ENCODE data around the gene WDR46. TPM values are rescaled to one million over a fixed set of nuclear protein-coding genes. Genes with fewer than 3 reads are reported as not detected.

Gene WDR46
- polyA plus RNA-seq, 1 donor from 2014 or later = 62.5 TPM

DNA sequence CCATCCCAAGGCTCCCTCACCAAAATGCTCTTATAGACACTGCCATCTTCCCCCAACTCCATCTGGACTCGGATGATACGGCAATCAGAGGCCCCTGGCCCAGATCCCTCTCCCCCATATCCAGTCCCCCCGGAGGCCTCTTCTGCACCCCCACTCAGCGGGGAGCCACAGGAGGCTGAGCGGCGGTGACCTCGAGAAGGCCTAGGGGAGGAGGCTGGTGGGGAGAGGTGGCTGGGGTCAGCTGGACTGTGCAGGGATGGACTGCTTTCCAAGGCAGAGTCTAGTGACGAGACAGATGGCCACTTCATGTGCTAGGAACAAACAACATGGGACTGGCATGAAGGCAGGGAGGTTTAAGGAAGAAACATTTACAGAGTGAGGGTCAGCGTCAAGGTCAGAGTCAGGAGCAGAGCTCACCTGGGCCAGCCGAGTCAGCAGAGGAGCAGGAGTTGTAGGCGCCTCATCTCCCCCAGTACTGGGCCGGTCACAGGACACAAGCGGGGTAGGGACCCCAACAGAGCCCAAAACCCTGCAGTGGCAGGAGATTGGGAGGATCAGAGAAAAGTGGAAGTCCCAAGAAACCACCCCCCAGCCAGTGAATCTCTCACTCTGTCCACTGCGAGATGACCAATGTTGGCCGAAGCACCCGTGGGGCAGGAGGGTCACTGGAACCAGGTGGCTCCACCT is 4.1 kb upstream of the WDR46 start:
- H3K36me3 ChIP-seq (ENCODE audit: insufficient read depth, low read length) = no peaks in the 10 kb centered on the region
- no peaks in the 10 kb centered on the region for H3K9me2 ChIP-seq (ENCODE audit: insufficient read depth, low read length)
- no peak overlapping the region for H3K4me3 ChIP-seq (ENCODE audit: low read length)
- no peak overlapping the region for H3K27ac ChIP-seq (ENCODE audit: low read length)
- TF ChIP-seq TAF1 (IDR thresholded peaks at IDR 0.05; ENCODE audit: low read depth) (no peak), POLR2AphosphoS5 (IDR thresholded peaks at IDR 0.05) (no peak), EP300 (conservative IDR thresholded peaks at IDR 0.05; ENCODE audit: poor library complexity, severe bottlenecking) (no peak), EZH2 (IDR thresholded peaks at IDR 0.05; ENCODE audit: borderline replicate concordance, insufficient read depth, low read length, poor library complexity, severe bottlenecking) (no peak), RAD21 (conservative IDR thresholded peaks at IDR 0.05) (no peak), MXI1 (conservative IDR thresholded peaks at IDR 0.05; ENCODE audit: poor library complexity, severe bottlenecking) (no peak)
- TF ChIP-seq, protein P1, sequence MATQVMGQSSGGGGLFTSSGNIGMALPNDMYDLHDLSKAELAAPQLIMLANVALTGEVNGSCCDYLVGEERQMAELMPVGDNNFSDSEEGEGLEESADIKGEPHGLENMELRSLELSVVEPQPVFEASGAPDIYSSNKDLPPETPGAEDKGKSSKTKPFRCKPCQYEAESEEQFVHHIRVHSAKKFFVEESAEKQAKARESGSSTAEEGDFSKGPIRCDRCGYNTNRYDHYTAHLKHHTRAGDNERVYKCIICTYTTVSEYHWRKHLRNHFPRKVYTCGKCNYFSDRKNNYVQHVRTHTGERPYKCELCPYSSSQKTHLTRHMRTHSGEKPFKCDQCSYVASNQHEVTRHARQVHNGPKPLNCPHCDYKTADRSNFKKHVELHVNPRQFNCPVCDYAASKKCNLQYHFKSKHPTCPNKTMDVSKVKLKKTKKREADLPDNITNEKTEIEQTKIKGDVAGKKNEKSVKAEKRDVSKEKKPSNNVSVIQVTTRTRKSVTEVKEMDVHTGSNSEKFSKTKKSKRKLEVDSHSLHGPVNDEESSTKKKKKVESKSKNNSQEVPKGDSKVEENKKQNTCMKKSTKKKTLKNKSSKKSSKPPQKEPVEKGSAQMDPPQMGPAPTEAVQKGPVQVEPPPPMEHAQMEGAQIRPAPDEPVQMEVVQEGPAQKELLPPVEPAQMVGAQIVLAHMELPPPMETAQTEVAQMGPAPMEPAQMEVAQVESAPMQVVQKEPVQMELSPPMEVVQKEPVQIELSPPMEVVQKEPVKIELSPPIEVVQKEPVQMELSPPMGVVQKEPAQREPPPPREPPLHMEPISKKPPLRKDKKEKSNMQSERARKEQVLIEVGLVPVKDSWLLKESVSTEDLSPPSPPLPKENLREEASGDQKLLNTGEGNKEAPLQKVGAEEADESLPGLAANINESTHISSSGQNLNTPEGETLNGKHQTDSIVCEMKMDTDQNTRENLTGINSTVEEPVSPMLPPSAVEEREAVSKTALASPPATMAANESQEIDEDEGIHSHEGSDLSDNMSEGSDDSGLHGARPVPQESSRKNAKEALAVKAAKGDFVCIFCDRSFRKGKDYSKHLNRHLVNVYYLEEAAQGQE (IDR thresholded peaks at IDR 0.05; ENCODE audit: borderline replicate concordance) = no peak
- H2AFZ ChIP-seq (ENCODE audit: low read depth, low read length) = no peak overlapping the region
- H3K9ac ChIP-seq (ENCODE audit: low read length) = no peak overlapping the region
- H3K4me2 ChIP-seq (ENCODE audit: low read length) = no peak overlapping the region
- H3K27me3 ChIP-seq (ENCODE audit: insufficient read depth, low read depth, low read length) = no peaks in the 10 kb centered on the region
- no peaks in the 10 kb centered on the region for H3F3A ChIP-seq (ENCODE audit: insufficient read depth, low read length, poor library complexity, severe bottlenecking)
- H3K79me2 ChIP-seq (replicated peaks; ENCODE audit: insufficient read depth, low read length) = peaks cover 11% of the 10 kb centered on the region
- H4K20me1 ChIP-seq (ENCODE audit: insufficient read depth) = no peaks in the 10 kb centered on the region
- no peaks in the 10 kb centered on the region for H3K9me3 ChIP-seq (ENCODE audit: low read length)

DNA sequence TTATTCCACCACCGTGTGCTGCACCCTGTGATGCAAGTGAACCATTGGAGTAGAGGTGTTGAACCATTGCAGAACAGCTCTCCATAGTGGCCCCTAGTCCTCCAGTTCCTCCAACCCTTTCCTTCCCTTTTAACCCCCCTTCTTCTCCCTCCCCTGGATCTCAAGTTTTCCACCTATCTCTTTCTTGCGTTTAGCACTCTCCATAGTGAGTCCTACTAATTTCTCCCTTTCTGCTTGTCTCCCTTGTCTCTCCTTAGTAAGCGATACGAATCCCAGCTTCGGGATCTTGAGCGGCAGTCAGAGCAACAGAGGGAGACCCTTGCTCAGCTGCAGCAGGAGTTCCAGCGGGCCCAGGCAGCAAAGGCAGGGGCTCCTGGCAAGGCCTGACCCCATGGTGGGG is 1.4 kb upstream of the WDR46 start:
- Histone ChIP-seq H3K79me2 (replicated peaks; ENCODE audit: insufficient read depth, low read length) (peaks cover 11% of the 10 kb centered on the region), H4K20me1 (ENCODE audit: insufficient read depth) (no peaks in the 10 kb centered on the region), H3K4me3 (ENCODE audit: low read length) (peak overlapping the region; percentile 82), H3K9ac (ENCODE audit: low read length) (no peak overlapping the region), H2AFZ (ENCODE audit: low read depth, low read length) (no peak overlapping the region), H3F3A (ENCODE audit: insufficient read depth, low read length, poor library complexity, severe bottlenecking) (no peaks in the 10 kb centered on the region), H3K27me3 (ENCODE audit: insufficient read depth, low read depth, low read length) (no peaks in the 10 kb centered on the region), H3K36me3 (ENCODE audit: insufficient read depth, low read length) (no peaks in the 10 kb centered on the region), H3K9me3 (ENCODE audit: low read length) (no peaks in the 10 kb centered on the region), H3K27ac (ENCODE audit: low read length) (no peak overlapping the region), H3K9me2 (ENCODE audit: insufficient read depth, low read length) (no peaks in the 10 kb centered on the region), H3K4me2 (ENCODE audit: low read length) (peak overlapping the region; percentile 91)
- TF ChIP-seq RAD21 (conservative IDR thresholded peaks at IDR 0.05) (no peak), POLR2AphosphoS5 (IDR thresholded peaks at IDR 0.05) (no peak), SMC3 (conservative IDR thresholded peaks at IDR 0.05; ENCODE audit: poor library complexity) (no peak), MXI1 (conservative IDR thresholded peaks at IDR 0.05; ENCODE audit: poor library complexity, severe bottlenecking) (no peak), EP300 (conservative IDR thresholded peaks at IDR 0.05; ENCODE audit: poor library complexity, severe bottlenecking) (no peak), EZH2 (IDR thresholded peaks at IDR 0.05; ENCODE audit: borderline replicate concordance, insufficient read depth, low read length, poor library complexity, severe bottlenecking) (no peak), TAF1 (IDR thresholded peaks at IDR 0.05; ENCODE audit: low read depth) (no peak)
- TF ChIP-seq, protein P1 (IDR thresholded peaks at IDR 0.05; ENCODE audit: borderline replicate concordance) = no peak
- TF ChIP-seq, protein P2, sequence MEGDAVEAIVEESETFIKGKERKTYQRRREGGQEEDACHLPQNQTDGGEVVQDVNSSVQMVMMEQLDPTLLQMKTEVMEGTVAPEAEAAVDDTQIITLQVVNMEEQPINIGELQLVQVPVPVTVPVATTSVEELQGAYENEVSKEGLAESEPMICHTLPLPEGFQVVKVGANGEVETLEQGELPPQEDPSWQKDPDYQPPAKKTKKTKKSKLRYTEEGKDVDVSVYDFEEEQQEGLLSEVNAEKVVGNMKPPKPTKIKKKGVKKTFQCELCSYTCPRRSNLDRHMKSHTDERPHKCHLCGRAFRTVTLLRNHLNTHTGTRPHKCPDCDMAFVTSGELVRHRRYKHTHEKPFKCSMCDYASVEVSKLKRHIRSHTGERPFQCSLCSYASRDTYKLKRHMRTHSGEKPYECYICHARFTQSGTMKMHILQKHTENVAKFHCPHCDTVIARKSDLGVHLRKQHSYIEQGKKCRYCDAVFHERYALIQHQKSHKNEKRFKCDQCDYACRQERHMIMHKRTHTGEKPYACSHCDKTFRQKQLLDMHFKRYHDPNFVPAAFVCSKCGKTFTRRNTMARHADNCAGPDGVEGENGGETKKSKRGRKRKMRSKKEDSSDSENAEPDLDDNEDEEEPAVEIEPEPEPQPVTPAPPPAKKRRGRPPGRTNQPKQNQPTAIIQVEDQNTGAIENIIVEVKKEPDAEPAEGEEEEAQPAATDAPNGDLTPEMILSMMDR (IDR thresholded peaks at IDR 0.05; ENCODE audit: poor library complexity, severe bottlenecking) = no peak
